DND-41 (cell line): ENCODE data around the gene GAB4.

ENCODE experiments used
- ATAC-seq: fragments of 200-7000 bp; cut with Tn5 transposase; 3 replicates; pipeline ENCODE4 v1.9.1; 2021; ENCODE audit warnings: low read depth; ENCODE audit not compliant: insufficient read depth
- DNase-seq: peaks from one replicate; pipeline ENCODE4 v3.0.0-alpha.2; 2020
- H2AFZ ChIP-seq: 2 replicates; pipeline ENCODE4 v1.6.0; 2012; ENCODE audit warnings: low read depth, low read length
- H3K27ac ChIP-seq: 2 replicates; pipeline ENCODE4 v1.5.1; 2012; ENCODE audit warnings: low read length, inconsistent platforms
- H3K27me3 ChIP-seq: fragments of 200-600 bp; sonication (generic); 2 replicates; pipeline ENCODE4 v1.6.0; 2012; ENCODE audit warnings: low read length, mild to moderate bottlenecking, inconsistent platforms; ENCODE audit not compliant: insufficient read depth, poor library complexity
- H3K36me3 ChIP-seq: 2 replicates; pipeline ENCODE4 v1.5.1; 2012; ENCODE audit warnings: low read length, inconsistent platforms; ENCODE audit not compliant: insufficient read depth
- H3K4me1 ChIP-seq: 2 replicates; pipeline ENCODE4 v1.5.1; 2012; ENCODE audit warnings: mild to moderate bottlenecking, low read length; ENCODE audit not compliant: insufficient read depth
- H3K4me2 ChIP-seq: 2 replicates; pipeline ENCODE4 v1.6.0; 2012; ENCODE audit warnings: mild to moderate bottlenecking, moderate library complexity, low read length, inconsistent platforms; ENCODE audit not compliant: insufficient read depth
- H3K4me3 ChIP-seq, 2 experiments: fragments of 200-600 bp in 1 of 2; shearing (Covaris generic) in 1 of 2; 2 replicates each; pipeline ENCODE4 v1.5.1; 2012 to 2016; ENCODE audit warnings: inconsistent platforms in 2 of 2, low read length in 2 of 2, mild to moderate bottlenecking in 2 of 2, low read depth in 1 of 2, moderate library complexity in 1 of 2
- H3K79me2 ChIP-seq: 2 replicates; pipeline ENCODE4 v1.6.0; 2012; ENCODE audit warnings: low read length, inconsistent platforms; ENCODE audit not compliant: insufficient read depth
- H3K9ac ChIP-seq: 2 replicates; pipeline ENCODE4 v1.6.0; 2012; ENCODE audit warnings: low read depth, mild to moderate bottlenecking, inconsistent platforms, low read length, moderate library complexity
- H3K9me3 ChIP-seq: 2 replicates; pipeline ENCODE4 v1.5.1; 2012; ENCODE audit warnings: low read length, moderate library complexity, mild to moderate bottlenecking, inconsistent platforms; ENCODE audit not compliant: insufficient read depth, severe bottlenecking
- H4K20me1 ChIP-seq: 2 replicates; pipeline ENCODE4 v1.6.0; 2012; ENCODE audit warnings: low read length; ENCODE audit not compliant: insufficient read depth
- CTCF ChIP-seq: IDR thresholded peaks from 2 replicates; pipeline ENCODE4 v1.5.1; 2012; ENCODE audit warnings: borderline replicate concordance, low read length, moderate library complexity, mild to moderate bottlenecking; ENCODE audit not compliant: poor library complexity, severe bottlenecking; ENCODE audit errors: extremely low read depth
- EZH2 ChIP-seq: IDR thresholded peaks from 3 replicates; pipeline ENCODE4 v1.6.1; 2012; ENCODE audit warnings: borderline replicate concordance, low read depth, mild to moderate bottlenecking, moderate library complexity, low read length, inconsistent platforms; ENCODE audit not compliant: severe bottlenecking

Gene GAB4

GRCh38 chr22:17013396-17014100 is 5.5 kb upstream of the GAB4 start:
- Histone ChIP-seq H3K9ac (no peak overlapping the region), H2AFZ (no peak overlapping the region), H3K36me3 (no peaks in the 10 kb centered on the region), H3K4me3 (no peak overlapping the region), H3K9me3 (no peaks in the 10 kb centered on the region), H4K20me1 (no peaks in the 10 kb centered on the region), H3K4me1 (no peaks in the 10 kb centered on the region), H3K27me3 (no peaks in the 10 kb centered on the region), H3K27ac (no peak overlapping the region), H3K4me2 (no peak overlapping the region), H3K79me2 (no peaks in the 10 kb centered on the region)
- TF ChIP-seq CTCF (no peak), EZH2 (no peak)
- ATAC-seq, result no peak
- DNase-seq, result no peak

DNA sequence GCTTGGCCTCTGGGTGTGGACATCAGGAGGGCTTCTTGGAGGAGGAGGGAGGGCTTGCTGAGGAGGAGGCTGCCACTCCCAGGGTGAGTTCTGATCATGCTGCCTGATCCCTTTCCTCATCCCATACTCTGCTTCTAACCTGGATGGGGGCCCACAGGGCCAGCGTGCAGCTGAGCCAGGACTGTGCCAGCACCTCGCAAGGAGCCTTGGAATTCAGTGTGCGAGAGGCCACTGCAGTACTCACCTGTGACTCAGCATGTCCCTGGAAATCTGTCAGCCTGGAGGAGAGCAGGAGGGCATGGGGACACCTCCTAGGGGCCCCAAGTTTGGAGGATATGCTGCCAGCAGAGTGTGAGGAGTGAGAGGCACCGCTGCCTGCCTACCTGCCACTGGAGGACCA is 4.2 kb upstream of the GAB4 start:
- H3K4me2 ChIP-seq, result no peak overlapping the region
- H3K9ac ChIP-seq, result no peak overlapping the region
- H3K27ac ChIP-seq, result no peak overlapping the region
- no peaks in the 10 kb centered on the region for H3K9me3 ChIP-seq
- TF ChIP-seq EZH2 (no peak), CTCF (no peak)
- H2AFZ ChIP-seq, result no peak overlapping the region
- no peaks in the 10 kb centered on the region for H3K4me1 ChIP-seq
- H3K27me3 ChIP-seq, result no peaks in the 10 kb centered on the region
- ATAC-seq, result no peak
- no peak overlapping the region for H3K4me3 ChIP-seq
- no peaks in the 10 kb centered on the region for H3K79me2 ChIP-seq
- no peaks in the 10 kb centered on the region for H3K36me3 ChIP-seq
- no peak for DNase-seq
- no peaks in the 10 kb centered on the region for H4K20me1 ChIP-seq

- TF ChIP-seq CTCF, result peak; percentile 32
- no peak for TF ChIP-seq EZH2
- Histone ChIP-seq H4K20me1 (no peaks in the 10 kb centered on the region), H3K4me2 (no peak overlapping the region), H2AFZ (no peak overlapping the region), H3K9ac (no peak overlapping the region), H3K79me2 (no peaks in the 10 kb centered on the region), H3K27ac (no peak overlapping the region), H3K27me3 (no peaks in the 10 kb centered on the region), H3K36me3 (no peaks in the 10 kb centered on the region), H3K9me3 (no peaks in the 10 kb centered on the region), H3K4me3 (no peak overlapping the region), H3K4me1 (no peaks in the 10 kb centered on the region)
- ATAC-seq, result no peak
- no peak for DNase-seq
These were observed 1.7 kb upstream of the GAB4 start for GRCh38 chr22:17009640-17010291.
